OCI-LY1 (cell line): ENCODE data around the gene PHKB.
A peak's percentile ranks its signal among the peaks of the same experiment; 100 is the strongest.

Source experiments
- H2AFZ ChIP-seq: fragments of 200-600 bp; sonication (generic), shearing (Covaris generic); 2 replicates; pipeline ENCODE4 v1.6.0; 2014; ENCODE audit warnings: antibody characterized with exemption, mild to moderate bottlenecking, low read length
- H3F3A ChIP-seq: fragments of 200-600 bp; sonication (generic), shearing (Covaris generic); 2 replicates; pipeline ENCODE4 v1.6.0; 2014; ENCODE audit warnings: mild to moderate bottlenecking, antibody characterized with exemption, low read length, moderate library complexity; ENCODE audit not compliant: insufficient read depth
- H3K27ac ChIP-seq: fragments of 200-600 bp; sonication (generic); 2 replicates; pipeline ENCODE4 v1.5.1; 2014; ENCODE audit warnings: low read length, mixed run types, mild to moderate bottlenecking, low read depth; ENCODE audit not compliant: poor library complexity, severe bottlenecking
- H3K27me3 ChIP-seq: fragments of 200-600 bp; sonication (generic); 2 replicates; pipeline ENCODE4 v1.6.0; 2014; ENCODE audit warnings: antibody characterized with exemption, mild to moderate bottlenecking, low read length, moderate library complexity; ENCODE audit not compliant: insufficient read depth
- H3K36me3 ChIP-seq: fragments of 200-600 bp; sonication (generic); 2 replicates; pipeline ENCODE4 v1.6.1; 2014; ENCODE audit warnings: mild to moderate bottlenecking, antibody characterized with exemption, low read length, moderate library complexity, mixed read lengths; ENCODE audit not compliant: insufficient read depth
- H3K4me1 ChIP-seq: fragments of 200-600 bp; sonication (generic); 2 replicates; pipeline ENCODE4 v1.5.1; 2014; ENCODE audit warnings: mild to moderate bottlenecking, low read length, moderate library complexity; ENCODE audit not compliant: insufficient read depth, severe bottlenecking
- H3K4me2 ChIP-seq: fragments of 200-600 bp; sonication (generic), shearing (Covaris generic); 2 replicates; pipeline ENCODE4 v1.6.1; 2014; ENCODE audit warnings: low read length
- H3K4me3 ChIP-seq: fragments of 200-600 bp; sonication (generic); 2 replicates; pipeline ENCODE4 v1.5.1; 2014; ENCODE audit warnings: low read length, low read depth, mild to moderate bottlenecking, mixed read lengths; ENCODE audit not compliant: poor library complexity, severe bottlenecking
- H3K79me2 ChIP-seq: fragments of 200-600 bp; shearing (Covaris generic); 2 replicates; pipeline ENCODE4 v1.6.1; 2016; ENCODE audit warnings: mixed run types, low read length, mixed read lengths; ENCODE audit not compliant: insufficient read depth
- H3K9ac ChIP-seq: fragments of 200-600 bp; sonication (generic), shearing (Covaris generic); 2 replicates; pipeline ENCODE4 v1.6.1; 2014; ENCODE audit warnings: mild to moderate bottlenecking, low read length, mixed read lengths
- H3K9me2 ChIP-seq: fragments of 200-600 bp; sonication (generic), shearing (Covaris generic); 2 replicates; pipeline ENCODE4 v1.6.1; 2014; ENCODE audit warnings: low read depth, mild to moderate bottlenecking, low read length, mixed read lengths
- H3K9me3 ChIP-seq: fragments of 200-600 bp; shearing (Covaris generic); 2 replicates; pipeline ENCODE4 v1.6.1; 2014; ENCODE audit warnings: low read length, mixed read lengths
- H4K20me1 ChIP-seq: fragments of 200-600 bp; sonication (generic), shearing (Covaris generic); 2 replicates; pipeline ENCODE4 v1.6.0; 2016; ENCODE audit warnings: mild to moderate bottlenecking, low read length; ENCODE audit not compliant: insufficient read depth
- EZH2 ChIP-seq: fragments of 200-600 bp; sonication (generic), shearing (Covaris generic); IDR thresholded peaks from 2 replicates; pipeline ENCODE4 v1.8.0; 2017; ENCODE audit warnings: borderline replicate concordance, mixed run types, mild to moderate bottlenecking, antibody characterized with exemption, low read length, moderate library complexity, mixed read lengths
- TF ChIP-seq, protein P1 (sequence below): fragments of 200-600 bp; sonication (generic), shearing (Covaris generic); IDR thresholded peaks from 2 replicates; pipeline ENCODE4 v1.5.1; 2017; ENCODE audit warnings: mild to moderate bottlenecking, antibody characterized with exemption, low read length, moderate library complexity, mixed read lengths

PHKB gene

GRCh38 chr16:47458331-47458730 is 2.8 kb upstream of the PHKB start:
- H3K27ac ChIP-seq = no peak overlapping the region
- peaks cover 56% of the 10 kb centered on the region for H3K36me3 ChIP-seq
- TF ChIP-seq EZH2 = no peak
- TF ChIP-seq, protein P1, sequence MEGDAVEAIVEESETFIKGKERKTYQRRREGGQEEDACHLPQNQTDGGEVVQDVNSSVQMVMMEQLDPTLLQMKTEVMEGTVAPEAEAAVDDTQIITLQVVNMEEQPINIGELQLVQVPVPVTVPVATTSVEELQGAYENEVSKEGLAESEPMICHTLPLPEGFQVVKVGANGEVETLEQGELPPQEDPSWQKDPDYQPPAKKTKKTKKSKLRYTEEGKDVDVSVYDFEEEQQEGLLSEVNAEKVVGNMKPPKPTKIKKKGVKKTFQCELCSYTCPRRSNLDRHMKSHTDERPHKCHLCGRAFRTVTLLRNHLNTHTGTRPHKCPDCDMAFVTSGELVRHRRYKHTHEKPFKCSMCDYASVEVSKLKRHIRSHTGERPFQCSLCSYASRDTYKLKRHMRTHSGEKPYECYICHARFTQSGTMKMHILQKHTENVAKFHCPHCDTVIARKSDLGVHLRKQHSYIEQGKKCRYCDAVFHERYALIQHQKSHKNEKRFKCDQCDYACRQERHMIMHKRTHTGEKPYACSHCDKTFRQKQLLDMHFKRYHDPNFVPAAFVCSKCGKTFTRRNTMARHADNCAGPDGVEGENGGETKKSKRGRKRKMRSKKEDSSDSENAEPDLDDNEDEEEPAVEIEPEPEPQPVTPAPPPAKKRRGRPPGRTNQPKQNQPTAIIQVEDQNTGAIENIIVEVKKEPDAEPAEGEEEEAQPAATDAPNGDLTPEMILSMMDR = no peak
- no peaks in the 10 kb centered on the region for H3K27me3 ChIP-seq
- peak overlapping the region; percentile 27; the same call in 1 of the 2 replicates for H3K4me2 ChIP-seq
- no peaks in the 10 kb centered on the region for H3K9me3 ChIP-seq
- H3K4me1 ChIP-seq = peaks cover 38% of the 10 kb centered on the region
- no peaks in the 10 kb centered on the region for H3K9me2 ChIP-seq
- no peaks in the 10 kb centered on the region for H4K20me1 ChIP-seq
- H2AFZ ChIP-seq = no peak overlapping the region
- no peak overlapping the region for H3K9ac ChIP-seq
- H3K4me3 ChIP-seq = no peak overlapping the region
- H3K79me2 ChIP-seq = peaks cover 73% of the 10 kb centered on the region
- H3F3A ChIP-seq = no peaks in the 10 kb centered on the region

- H3K4me3 ChIP-seq = peak overlapping the region; percentile 73
- H3K9me2 ChIP-seq = no peaks in the 10 kb centered on the region
- no peaks in the 10 kb centered on the region for H3K27me3 ChIP-seq
- H3K27ac ChIP-seq = no peak overlapping the region
- H3K9me3 ChIP-seq = no peaks in the 10 kb centered on the region
- no peak for TF ChIP-seq EZH2
- TF ChIP-seq, protein P1 = no peak
- peaks cover 3% of the 10 kb centered on the region; the same call in 1 of the 2 replicates for H3F3A ChIP-seq
- no peaks in the 10 kb centered on the region for H4K20me1 ChIP-seq
- peaks cover 50% of the 10 kb centered on the region for H3K4me1 ChIP-seq
- peaks cover 77% of the 10 kb centered on the region for H3K79me2 ChIP-seq
- H3K9ac ChIP-seq = peak overlapping the region; percentile 75; the same call in 1 of the 2 replicates
- H3K36me3 ChIP-seq = peaks cover 49% of the 10 kb centered on the region
- H3K4me2 ChIP-seq = peak overlapping the region; percentile 88
- no peak overlapping the region for H2AFZ ChIP-seq
Observed at GRCh38 chr16:47459603-47460002, 1.5 kb upstream of the PHKB start.

DNA sequence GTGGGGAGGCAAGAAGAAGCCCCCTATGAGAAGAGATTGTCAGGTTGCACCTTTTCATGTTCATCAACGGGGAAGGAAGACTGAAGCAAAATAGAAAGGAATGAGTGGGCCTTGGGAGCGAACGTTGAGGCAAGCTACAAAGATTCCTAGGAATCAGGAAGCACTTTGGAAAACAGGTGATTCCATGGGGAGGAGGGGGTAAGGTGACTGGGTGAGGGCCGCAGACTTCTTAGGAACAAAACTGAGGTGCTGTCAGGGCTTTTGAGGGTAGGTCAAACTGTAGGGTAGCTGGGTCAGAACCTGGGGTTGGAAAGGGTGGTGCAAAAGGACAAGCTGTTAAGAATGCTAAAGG is 796 bp upstream of the PHKB start:
- H3K27ac ChIP-seq = peak overlapping the region; percentile 96
- no peak overlapping the region for H2AFZ ChIP-seq
- peaks cover 70% of the 10 kb centered on the region for H3K79me2 ChIP-seq
- H3K4me2 ChIP-seq = peak overlapping the region; percentile 88
- H3K36me3 ChIP-seq = peaks cover 42% of the 10 kb centered on the region
- H3F3A ChIP-seq = peaks cover 6% of the 10 kb centered on the region; the same call in 1 of the 2 replicates
- peaks cover 58% of the 10 kb centered on the region for H3K4me1 ChIP-seq
- H3K27me3 ChIP-seq = no peaks in the 10 kb centered on the region
- H4K20me1 ChIP-seq = no peaks in the 10 kb centered on the region
- H3K9me3 ChIP-seq = no peaks in the 10 kb centered on the region
- H3K9ac ChIP-seq = peak overlapping the region; percentile 75
- TF ChIP-seq, protein P1 = no peak
- TF ChIP-seq EZH2 = no peak
- peak overlapping the region; percentile 73 for H3K4me3 ChIP-seq
- no peaks in the 10 kb centered on the region for H3K9me2 ChIP-seq
